Hematopoietic multipotent progenitor cell treated with erythropoietin and hydrocortisone succinate and interleukin-3 and kit ligand, for 8 days (in vitro differentiated cells): ENCODE data around the gene CXXC1.
"Not testable (repeated sequence)": the region's sequence is repeated elsewhere in the genome, so short reads cannot be mapped to it uniquely, and the experiment has no call there.

Experiments used
- DNase-seq: peaks from one replicate; pipeline ENCODE4 v3.0.0-alpha.2; 2015

The CXXC1 gene

GRCh38 chr18:50297621-50298442, 10.3 kb upstream of the CXXC1 start:
- DNase-seq = peak; percentile 83

- DNase-seq = no peak
Measured at GRCh38 chr18:50293039-50293438, 5.5 kb upstream of the CXXC1 start.

- DNase-seq = no peak
Measured at GRCh38 chr18:50289108-50289443, 1.6 kb upstream of the CXXC1 start.

- not testable (repeated sequence) for DNase-seq
Measured at GRCh38 chr18:50288348-50289107, 1.0 kb upstream of the CXXC1 start.

- DNase-seq = no peak
Measured at GRCh38 chr18:50287028-50287440, 458 bp downstream of the CXXC1 start.

GRCh38 chr18:50286391-50287027, 983 bp downstream of the CXXC1 start:
- peak; percentile 77 for DNase-seq

- DNase-seq = no peak
Measured at GRCh38 chr18:50285631-50286321, 1.7 kb downstream of the CXXC1 start.

GRCh38 chr18:50285071-50285470, 2.4 kb downstream of the CXXC1 start:
- DNase-seq = no peak

GRCh38 chr18:50284255-50284885, 3.1 kb downstream of the CXXC1 start:
- DNase-seq = no peak

- DNase-seq = no peak
Measured at GRCh38 chr18:50283469-50284209, 3.9 kb downstream of the CXXC1 start.

GRCh38 chr18:50282521-50283335, 4.8 kb downstream of the CXXC1 start:
- DNase-seq = no peak

GRCh38 chr18:50281972-50282520, 5.4 kb downstream of the CXXC1 start:
- DNase-seq = no peak

GRCh38 chr18:50281295-50281971, 6.1 kb downstream of the CXXC1 start, which contains the start of gene MBD1:
Gene MBD1, minus strand, starts transcription at chr18:50281523. Its CDS starts 1,531 bp downstream, at chr18:50279992.
- peak; percentile 98 for DNase-seq

- no peak for DNase-seq
Measured at GRCh38 chr18:50280707-50281294, 6.7 kb downstream of the CXXC1 start.

GRCh38 chr18:50279752-50280151, 7.7 kb downstream of the CXXC1 start:
- no peak for DNase-seq

- DNase-seq = no peak
Measured at GRCh38 chr18:50277942-50278341, 9.6 kb downstream of the CXXC1 start.

- DNase-seq = no peak
Measured at GRCh38 chr18:50276452-50276851, 11.0 kb downstream of the CXXC1 start.

- no peak for DNase-seq
Measured at GRCh38 chr18:50275503-50276036, 11.9 kb downstream of the CXXC1 start.

- DNase-seq = no peak
Measured at GRCh38 chr18:50274941-50275340, 12.6 kb downstream of the CXXC1 start.
